CD4-positive, alpha-beta T cell treated with Interleukin-12 subunit alpha and Interleukin-12 subunit beta, for 1 hour (primary cell): Measurements from ENCODE around the gene GPATCH4.
"Not testable (repeated sequence)": the region's sequence is repeated elsewhere in the genome, so short reads cannot be mapped to it uniquely, and the experiment has no call there.

Experiments used
- DNase-seq: peaks from one replicate; pipeline ENCODE4 v3.0.0-alpha.2; 2020

The GPATCH4 gene

DNA sequence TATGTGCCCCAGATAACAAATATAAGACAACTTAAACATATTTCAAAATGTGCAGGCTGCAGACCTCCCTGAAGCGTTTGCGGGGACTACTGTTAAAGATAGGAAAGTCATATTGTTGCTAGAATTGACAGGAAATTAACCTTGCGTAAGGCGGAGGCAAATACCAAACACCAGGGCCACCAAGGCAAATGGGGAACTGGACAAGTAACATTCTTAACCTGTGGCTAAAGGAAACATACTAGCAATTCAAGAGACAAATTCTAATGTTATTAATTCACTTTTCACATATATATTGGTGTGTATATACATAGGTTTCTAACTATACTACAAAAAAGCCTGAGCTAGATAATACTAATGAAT, 24.8 kb upstream of the GPATCH4 start:
- no peak for DNase-seq

DNA sequence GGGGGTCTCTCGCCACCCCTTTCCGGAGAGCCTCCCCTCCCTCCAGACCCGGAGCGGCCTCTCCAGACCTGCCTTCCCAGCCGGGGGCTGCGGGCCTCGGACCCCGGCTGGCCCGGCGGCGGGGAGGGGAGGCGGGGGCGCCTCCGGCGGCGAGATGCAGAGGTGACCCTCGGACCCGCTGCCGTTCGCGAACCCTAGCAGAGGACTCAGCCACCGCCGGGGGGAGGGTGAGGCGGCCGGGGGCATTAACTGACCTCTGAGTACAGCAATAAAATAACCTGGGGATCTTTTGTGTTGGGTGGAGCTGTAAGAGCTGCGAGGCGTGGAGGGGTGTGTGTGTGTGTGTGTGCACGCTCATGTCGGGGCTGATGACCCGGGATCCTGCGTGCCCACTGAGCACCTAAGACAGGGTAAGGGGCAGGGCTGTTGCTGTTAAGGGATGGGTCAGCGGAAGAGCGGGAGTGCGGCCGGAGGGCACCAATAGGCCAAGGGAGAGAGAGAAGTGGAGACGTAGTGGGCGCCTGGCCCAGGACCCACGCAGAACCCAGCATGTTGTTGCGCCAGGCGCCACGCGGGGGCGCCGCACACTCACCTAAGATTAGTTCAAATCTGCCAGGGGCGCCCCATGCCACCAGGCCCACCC, 24.3 kb upstream of the GPATCH4 start:
- peak; percentile 66 for DNase-seq

DNA sequence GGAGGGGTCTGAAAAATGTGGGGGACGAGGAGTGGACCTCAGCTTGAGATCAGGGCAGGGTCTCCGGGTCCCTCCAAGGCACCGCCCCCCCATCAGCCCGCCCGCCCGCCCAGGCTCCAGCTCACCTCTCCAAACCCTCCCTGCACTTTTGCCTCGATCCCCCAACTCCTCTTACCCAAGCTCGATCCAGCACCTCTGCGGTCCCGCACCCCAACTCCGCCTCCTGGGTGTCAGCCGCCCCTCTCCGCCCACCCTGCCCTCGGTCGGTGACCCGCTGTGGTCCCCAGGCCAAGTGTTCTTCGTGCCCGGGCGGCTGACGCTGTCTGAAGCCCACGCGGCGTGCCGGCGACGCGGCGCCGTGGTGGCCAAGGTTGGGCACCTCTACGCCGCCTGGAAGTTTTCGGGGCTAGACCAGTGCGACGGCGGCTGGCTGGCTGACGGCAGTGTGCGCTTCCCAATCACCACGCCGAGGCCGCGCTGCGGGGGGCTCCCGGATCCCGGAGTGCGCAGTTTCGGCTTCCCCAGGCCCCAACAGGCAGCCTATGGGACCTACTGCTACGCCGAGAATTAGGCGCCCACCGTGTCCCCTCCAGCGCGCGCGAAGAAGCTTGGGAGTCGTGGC, 23.6 kb upstream of the GPATCH4 start:
- DNase-seq: no peak

- peak; percentile 31 for DNase-seq
These were observed 22.9 kb upstream of the GPATCH4 start for GRCh38 chr1:156623946-156624813.

- DNase-seq: no peak
These were observed 21.5 kb upstream of the GPATCH4 start for GRCh38 chr1:156622581-156623297.

DNA sequence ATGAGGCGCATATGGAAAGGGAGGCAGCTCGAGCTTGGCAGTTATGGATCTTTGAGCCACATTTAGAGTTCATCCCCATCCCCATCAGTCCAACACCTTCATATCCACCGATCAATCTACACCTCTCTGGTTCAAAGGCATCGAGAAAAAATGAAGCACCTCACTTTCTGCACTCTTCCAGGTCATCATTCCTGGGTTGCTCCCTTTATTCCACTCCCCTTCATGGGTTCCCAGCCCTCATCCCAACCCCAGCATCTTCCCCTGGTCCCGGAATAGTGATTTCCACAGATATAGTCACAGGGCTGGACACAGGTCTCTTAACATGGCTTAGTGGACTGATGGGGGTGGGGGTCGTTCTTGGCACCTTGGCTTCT, 18.3 kb upstream of the GPATCH4 start:
- DNase-seq: no peak

GRCh38 chr1:156618853-156619581, 17.7 kb upstream of the GPATCH4 start, which contains the start of gene HAPLN2:
Gene HAPLN2 (plus strand): TSS chr1:156619415. CDS start chr1:156623491, 4,076 bp downstream.
- DNase-seq: no peak

GRCh38 chr1:156616463-156616862, 15.2 kb upstream of the GPATCH4 start:
- no peak for DNase-seq

- DNase-seq: no peak
These were observed 14.7 kb upstream of the GPATCH4 start for GRCh38 chr1:156615946-156616345.

DNA sequence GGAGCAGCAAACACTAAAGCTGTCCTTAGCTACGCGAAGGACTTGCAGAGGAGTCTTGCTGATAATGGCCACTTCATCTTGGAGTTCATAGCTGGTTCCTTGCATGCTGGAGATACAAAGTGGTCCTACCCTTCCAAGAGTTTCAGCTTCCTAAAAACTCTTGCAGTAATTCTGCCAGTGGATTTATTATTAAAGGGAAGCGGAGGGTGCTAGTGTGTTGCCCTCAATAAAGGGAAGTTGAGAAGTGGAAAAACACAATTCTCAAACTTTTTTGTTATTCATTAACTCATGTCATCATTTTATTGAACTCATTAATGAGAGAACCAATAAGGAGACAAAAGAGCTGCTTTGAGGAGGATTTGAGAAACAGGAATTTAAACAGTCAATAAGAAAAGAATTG, 11.4 kb upstream of the GPATCH4 start:
- DNase-seq: no peak

DNA sequence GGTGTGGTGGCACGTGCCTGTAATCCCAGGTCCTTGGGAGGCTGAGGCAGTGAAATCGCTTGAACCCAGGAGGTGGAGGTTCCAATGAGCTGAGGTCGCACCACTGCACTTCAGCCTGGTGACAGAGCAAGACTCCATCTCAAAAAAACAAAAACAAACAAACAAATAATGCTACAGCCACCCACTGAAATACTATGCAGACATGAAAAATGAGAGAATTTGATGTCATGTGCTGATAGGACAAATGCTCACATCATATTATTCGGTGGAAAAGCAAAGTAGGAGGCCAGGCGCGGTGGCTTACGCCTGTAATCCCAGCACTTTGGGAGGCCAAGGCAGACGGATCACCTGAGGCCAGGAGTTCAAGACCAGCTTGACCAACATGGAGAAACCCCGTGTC, 8.8 kb upstream of the GPATCH4 start:
- DNase-seq: not testable (repeated sequence)

DNA sequence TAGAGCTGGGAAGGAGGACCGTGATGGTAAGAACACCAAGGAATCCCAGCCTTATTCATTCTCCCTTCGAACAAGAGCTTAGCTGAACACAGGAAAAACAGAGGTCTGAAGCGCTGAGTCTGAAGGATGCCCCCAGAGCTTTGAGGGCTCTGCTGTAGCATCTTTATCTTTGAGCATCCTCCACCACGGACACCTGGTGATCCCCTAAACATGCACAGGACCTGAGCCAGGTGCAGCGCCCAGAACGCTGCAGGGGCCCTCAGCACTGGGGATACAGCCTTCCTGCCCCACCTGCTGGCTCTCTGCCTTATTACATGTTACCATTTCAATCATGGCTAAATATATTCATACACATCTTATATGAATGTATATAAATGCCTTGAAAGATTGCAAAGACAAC, 7.7 kb upstream of the GPATCH4 start:
- peak; percentile 71 for DNase-seq

DNA sequence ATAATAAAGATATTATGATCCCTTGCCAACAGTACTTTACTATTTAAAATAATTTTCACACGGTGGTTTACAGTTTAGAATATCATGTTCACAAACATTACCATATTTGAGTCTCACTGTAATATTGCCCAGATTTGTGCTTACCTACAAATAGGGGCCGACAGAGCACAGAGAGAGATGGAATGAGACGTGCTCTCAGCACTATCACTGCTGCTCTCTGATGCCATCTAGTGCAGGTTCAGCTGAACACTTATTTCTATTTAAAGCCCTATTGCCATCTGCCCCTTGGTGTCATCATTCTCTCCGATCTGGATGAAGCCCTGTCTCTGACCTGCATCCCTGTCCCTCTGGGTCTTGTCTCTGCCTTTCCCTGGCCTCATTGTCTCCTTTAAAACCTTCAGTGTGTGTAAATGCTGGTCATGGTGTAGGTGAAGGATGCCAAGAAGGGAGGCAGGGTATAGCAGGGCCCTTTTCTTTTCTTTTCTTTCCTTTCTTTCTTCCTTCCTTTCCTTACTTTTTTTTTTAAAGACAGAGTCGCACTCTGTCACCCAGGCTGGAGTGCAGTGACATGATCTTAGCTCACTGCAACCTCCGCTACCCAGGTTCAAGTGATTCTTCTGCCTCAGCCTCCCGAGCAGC, 6.9 kb upstream of the GPATCH4 start:
- DNase-seq: peak; percentile 80

GRCh38 chr1:156607344-156607743, 6.1 kb upstream of the GPATCH4 start:
- not testable (repeated sequence) for DNase-seq

DNA sequence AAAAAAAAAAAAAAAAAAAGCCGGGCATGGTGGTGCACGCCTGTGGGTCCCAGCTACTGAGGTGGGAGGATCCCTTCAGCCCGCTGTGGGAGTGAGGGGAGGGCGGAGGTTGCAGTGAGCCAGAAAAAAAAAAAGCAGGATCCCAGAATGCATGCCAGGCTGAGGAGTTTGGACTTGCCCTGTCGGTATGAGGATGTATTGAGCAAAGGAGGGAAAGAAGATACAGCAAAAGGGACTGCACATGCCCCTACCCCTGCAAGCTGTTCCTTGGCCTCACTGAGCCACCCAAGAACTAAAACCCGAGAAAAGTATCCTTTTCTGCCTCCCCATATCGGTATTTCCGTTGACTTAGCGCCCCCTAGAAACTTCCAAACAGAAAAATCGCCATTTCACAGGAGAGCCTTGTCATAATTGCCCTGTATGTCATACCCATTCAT, 1.3 kb upstream of the GPATCH4 start:
- peak; percentile 31 for DNase-seq

- no peak for DNase-seq
These were observed 613 bp upstream of the GPATCH4 start for GRCh38 chr1:156601892-156602291.

DNA sequence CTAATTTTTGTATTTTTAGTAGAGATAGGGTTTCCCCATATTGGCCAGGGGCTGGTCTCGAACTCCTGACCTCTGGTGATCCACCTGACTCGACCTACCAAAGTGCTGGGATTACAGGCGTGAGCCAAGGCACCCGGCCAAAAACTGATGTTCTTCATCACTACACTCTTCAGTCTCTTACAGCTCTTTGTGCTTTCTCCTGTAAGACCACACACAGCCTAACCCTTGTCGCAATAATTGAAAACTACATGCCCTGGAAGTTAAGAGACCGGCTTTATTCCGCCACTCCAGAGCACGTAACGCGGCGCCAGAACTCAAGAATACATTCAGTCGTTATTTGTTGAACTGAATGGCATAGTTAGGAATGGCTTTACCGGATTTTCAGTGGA, 552 bp downstream of the GPATCH4 start:
- no peak for DNase-seq

- DNase-seq: peak; percentile 45
These were observed 1.5 kb downstream of the GPATCH4 start for GRCh38 chr1:156599811-156600210.

- DNase-seq: no peak
These were observed 2.4 kb downstream of the GPATCH4 start for GRCh38 chr1:156598731-156599432.

DNA sequence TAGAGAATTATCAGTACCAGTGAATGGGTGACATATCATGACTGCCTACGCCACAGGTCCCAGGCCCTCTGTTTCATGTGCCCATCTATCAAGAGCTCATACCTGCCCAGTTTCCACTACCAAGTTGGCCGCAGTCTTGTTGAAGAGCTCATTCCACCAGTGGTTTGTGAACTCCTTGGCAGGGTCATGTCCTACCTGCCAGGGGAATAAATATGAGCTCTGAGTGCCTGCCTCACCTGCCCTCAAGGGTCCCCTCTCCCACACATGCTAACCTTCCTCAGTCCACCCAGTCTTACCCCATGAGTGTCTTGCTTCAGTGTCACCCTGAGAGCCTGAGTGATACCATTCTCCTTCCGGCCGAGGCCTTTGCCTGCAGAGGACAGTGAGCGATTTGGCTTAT, 3.2 kb downstream of the GPATCH4 start:
- no peak for DNase-seq

- no peak for DNase-seq
These were observed 4.9 kb downstream of the GPATCH4 start for GRCh38 chr1:156596426-156596825.
